Suprapubic skin (tissue), 4 donors: ENCODE data around the gene ZNF611. TPM values are rescaled to one million over a fixed set of nuclear protein-coding genes. Genes with fewer than 3 reads are reported as not detected.
"Not testable (repeated sequence)": the region's sequence is repeated elsewhere in the genome, so short reads cannot be mapped to it uniquely, and the experiment has no call there.

Experiments
- DNase-seq, 2 donors: peaks; one replicate each; pipeline ENCODE4 v3.0.0-alpha.2; 2019; ENCODE audit warnings: low spot score in 2 of 2
- H3K27ac ChIP-seq: fragments of 200-600 bp; sonication (generic); one replicate; pipeline ENCODE4 v1.5.1; 2019
- H3K27me3 ChIP-seq: fragments of 200-600 bp; sonication (generic); one replicate; pipeline ENCODE4 v1.5.1; 2019
- H3K36me3 ChIP-seq: fragments of 200-600 bp; sonication (generic); one replicate; pipeline ENCODE4 v1.5.1; 2019
- H3K4me1 ChIP-seq: fragments of 200-600 bp; sonication (generic); one replicate; pipeline ENCODE4 v1.5.1; 2019
- H3K4me3 ChIP-seq: fragments of 200-600 bp; sonication (generic); one replicate; pipeline ENCODE4 v1.5.1; 2019; ENCODE audit warnings: mild to moderate bottlenecking
- H3K9me3 ChIP-seq: fragments of 200-600 bp; sonication (generic); one replicate; pipeline ENCODE4 v1.5.1; 2019
- CTCF ChIP-seq, 2 donors: fragments of 200-600 bp in 1 of 2; fragments of 450-650 bp in 1 of 2; sonication (generic) in 1 of 2; IDR thresholded peaks; one replicate each; pipeline ENCODE4 v1.5.1; 2016 to 2019; ENCODE audit warnings: antibody characterized with exemption in 2 of 2, mild to moderate bottlenecking in 1 of 2, moderate library complexity in 1 of 2
- EP300 ChIP-seq: sonication (generic); formaldehyde crosslinking; IDR thresholded peaks from one replicate; pipeline ENCODE4 v1.6.1; 2017; ENCODE audit warnings: antibody characterized with exemption
- POLR2A ChIP-seq, 2 donors: fragments of 450-650 bp; IDR thresholded peaks; one replicate each; pipeline ENCODE4 v1.6.1; 2017; ENCODE audit warnings: antibody characterized with exemption in 2 of 2, mild to moderate bottlenecking in 2 of 2, moderate library complexity in 2 of 2
- POLR2AphosphoS5 ChIP-seq, 3 donors: sonication (generic); formaldehyde crosslinking; IDR thresholded peaks; one replicate each; pipeline ENCODE4 v1.6.1; 2017; ENCODE audit warnings: antibody characterized with exemption in 3 of 3
- WGBS: methylation state at CpG from one replicate; pipeline ENCODE4 v1.1.5; 2018; 5-methylcytosine and 5-hydroxymethylcytosine counted together
- total RNA-seq, 4 donors: library from RNA; depleted of rRNA; stranded (reverse); fragments of >200 nt; gene quantifications; one replicate each; pipeline ENCODE4 v1.1.0, GENCODE V29; 2016

ZNF611 gene
- total RNA-seq, 4 donors from 2014 or later: 6.2 to 13.5 (median 9.4) TPM

GRCh38 chr19:52688335-52688734 lies 46.5 kb downstream of the ZNF611 start:
- Histone ChIP-seq H3K4me3 (no peak overlapping the region), H3K27ac (no peak overlapping the region), H3K27me3 (no peaks in the 10 kb centered on the region), H3K9me3 (no peaks in the 10 kb centered on the region), H3K4me1 (peaks cover 20% of the 10 kb centered on the region), H3K36me3 (no peaks in the 10 kb centered on the region)
- no peak for TF ChIP-seq POLR2A (IDR thresholded peaks at IDR 0.05)
- TF ChIP-seq POLR2AphosphoS5 (IDR thresholded peaks at IDR 0.05): no peak
- no peak for TF ChIP-seq EP300
- no peak for TF ChIP-seq CTCF (IDR thresholded peaks at IDR 0.05)
- 87% methylated on average over 2 of the region's 2 CpGs for WGBS
- DNase-seq: no peak

- DNase-seq: no peak
- Histone ChIP-seq H3K4me1 (peaks cover 20% of the 10 kb centered on the region), H3K27me3 (no peaks in the 10 kb centered on the region), H3K9me3 (no peaks in the 10 kb centered on the region), H3K4me3 (no peak overlapping the region), H3K27ac (no peak overlapping the region), H3K36me3 (no peaks in the 10 kb centered on the region)
- no peak for TF ChIP-seq POLR2AphosphoS5 (IDR thresholded peaks at IDR 0.05)
- TF ChIP-seq EP300: no peak
- TF ChIP-seq POLR2A (IDR thresholded peaks at IDR 0.05): no peak
- TF ChIP-seq CTCF (IDR thresholded peaks at IDR 0.05): no peak
- 94% methylated on average over 3 of the region's 3 CpGs for WGBS
Observed at GRCh38 chr19:52687684-52688083, 47.2 kb downstream of the ZNF611 start.

- Histone ChIP-seq H3K27me3 (no peaks in the 10 kb centered on the region), H3K4me3 (no peak overlapping the region), H3K36me3 (no peaks in the 10 kb centered on the region), H3K27ac (no peak overlapping the region), H3K9me3 (no peaks in the 10 kb centered on the region), H3K4me1 (peaks cover 13% of the 10 kb centered on the region)
- no peak for TF ChIP-seq CTCF (IDR thresholded peaks at IDR 0.05)
- TF ChIP-seq EP300: no peak
- TF ChIP-seq POLR2A (IDR thresholded peaks at IDR 0.05): no peak
- WGBS: 27% methylated on average over 1 of the region's 1 CpG
- no peak for DNase-seq
Observed at GRCh38 chr19:52685811-52686210, 49.0 kb downstream of the ZNF611 start.

- not testable (repeated sequence) for H3K36me3 ChIP-seq, H3K4me3 ChIP-seq, DNase-seq, H3K9me3 ChIP-seq, H3K27me3 ChIP-seq, H3K4me1 ChIP-seq, H3K27ac ChIP-seq
- 80% methylated on average over 1 of the region's 1 CpG for WGBS
Observed at GRCh38 chr19:52681216-52681615, 53.6 kb downstream of the ZNF611 start.

- Histone ChIP-seq H3K27ac (no peak overlapping the region), H3K27me3 (no peaks in the 10 kb centered on the region), H3K36me3 (peaks cover 8% of the 10 kb centered on the region), H3K9me3 (no peaks in the 10 kb centered on the region), H3K4me1 (no peaks in the 10 kb centered on the region), H3K4me3 (no peak overlapping the region)
- 88% methylated on average over 5 of the region's 5 CpGs for WGBS
- DNase-seq: no peak
- no peak for TF ChIP-seq CTCF (IDR thresholded peaks at IDR 0.05)
Observed at GRCh38 chr19:52679598-52679997, 55.2 kb downstream of the ZNF611 start.

GRCh38 chr19:52675239-52675638 lies 59.6 kb downstream of the ZNF611 start:
- WGBS: 96% methylated on average over 6 of the region's 6 CpGs
- H3K9me3 ChIP-seq, H3K27me3 ChIP-seq, H3K36me3 ChIP-seq, H3K27ac ChIP-seq, DNase-seq, H3K4me1 ChIP-seq, H3K4me3 ChIP-seq: not testable (repeated sequence)
